ENCODE measurements around the gene ETV1.

The ETV1 gene

GRCh38 chr7:13952921-13953320 lies 36.5 kb downstream of the ETV1 start:
- no peak for DNase-seq (ENCODE audit: low read depth)
- H3K27me3 ChIP-seq (replicated peaks; ENCODE audit: control insufficient read depth, insufficient read depth, low read length) = no peaks in the 10 kb centered on the region
- no peak overlapping the region for H3K9ac ChIP-seq (ENCODE audit: low read length)

GRCh38 chr7:13949939-13950338 lies 39.5 kb downstream of the ETV1 start:
- Histone ChIP-seq H3K4me1 (ENCODE audit: control insufficient read depth, insufficient read depth, low read length) (peaks cover 14% of the 10 kb centered on the region), H3K4me3 (ENCODE audit: low read length) (no peak overlapping the region), H3K9ac (ENCODE audit: low read length) (no peak overlapping the region), H3K36me3 (ENCODE audit: control insufficient read depth, insufficient read depth, low read length, severe bottlenecking) (no peaks in the 10 kb centered on the region), H3K9me3 (ENCODE audit: control insufficient read depth, low read length) (no peaks in the 10 kb centered on the region), H3K27me3 (replicated peaks; ENCODE audit: control insufficient read depth, insufficient read depth, low read length) (no peaks in the 10 kb centered on the region)
- DNase-seq (ENCODE audit: low read depth) = no peak

More at GRCh38 chr7:13952921-13953320, 36.5 kb downstream of the ETV1 start:
- H3K4me3 ChIP-seq (ENCODE audit: low read length) = no peak overlapping the region
- H3K9me3 ChIP-seq (ENCODE audit: control insufficient read depth, low read length) = no peaks in the 10 kb centered on the region
- no peaks in the 10 kb centered on the region for H3K4me1 ChIP-seq (ENCODE audit: control insufficient read depth, insufficient read depth, low read length)
- no peaks in the 10 kb centered on the region for H3K36me3 ChIP-seq (ENCODE audit: control insufficient read depth, insufficient read depth, low read length, severe bottlenecking)

GRCh38 chr7:13949445-13949844 lies 40.0 kb downstream of the ETV1 start:
- H3K9ac ChIP-seq (ENCODE audit: low read length) = no peak overlapping the region
- no peaks in the 10 kb centered on the region for H3K36me3 ChIP-seq (ENCODE audit: control insufficient read depth, insufficient read depth, low read length, severe bottlenecking)
- DNase-seq (ENCODE audit: low read depth) = no peak
- no peaks in the 10 kb centered on the region for H3K9me3 ChIP-seq (ENCODE audit: control insufficient read depth, low read length)
- no peak overlapping the region for H3K4me3 ChIP-seq (ENCODE audit: low read length)
- H3K27me3 ChIP-seq (replicated peaks; ENCODE audit: control insufficient read depth, insufficient read depth, low read length) = no peaks in the 10 kb centered on the region
- peaks cover 14% of the 10 kb centered on the region for H3K4me1 ChIP-seq (ENCODE audit: control insufficient read depth, insufficient read depth, low read length)

GRCh38 chr7:13948019-13948801 lies 41.3 kb downstream of the ETV1 start:
- H3K9me3 ChIP-seq (ENCODE audit: control insufficient read depth, low read length) = no peaks in the 10 kb centered on the region
- H3K27me3 ChIP-seq (replicated peaks; ENCODE audit: control insufficient read depth, insufficient read depth, low read length) = no peaks in the 10 kb centered on the region
- H3K36me3 ChIP-seq (ENCODE audit: control insufficient read depth, insufficient read depth, low read length, severe bottlenecking) = no peaks in the 10 kb centered on the region
- H3K4me1 ChIP-seq (ENCODE audit: control insufficient read depth, insufficient read depth, low read length) = peaks cover 14% of the 10 kb centered on the region
- no peak overlapping the region for H3K9ac ChIP-seq (ENCODE audit: low read length)
- no peak for DNase-seq (ENCODE audit: low read depth)
- no peak overlapping the region for H3K4me3 ChIP-seq (ENCODE audit: low read length)

GRCh38 chr7:13947535-13947934 lies 41.9 kb downstream of the ETV1 start:
- no peak for DNase-seq (ENCODE audit: low read depth)
- Histone ChIP-seq H3K27me3 (replicated peaks; ENCODE audit: control insufficient read depth, insufficient read depth, low read length) (no peaks in the 10 kb centered on the region), H3K36me3 (ENCODE audit: control insufficient read depth, insufficient read depth, low read length, severe bottlenecking) (no peaks in the 10 kb centered on the region), H3K9me3 (ENCODE audit: control insufficient read depth, low read length) (no peaks in the 10 kb centered on the region), H3K4me1 (ENCODE audit: control insufficient read depth, insufficient read depth, low read length) (peaks cover 14% of the 10 kb centered on the region), H3K4me3 (ENCODE audit: low read length) (no peak overlapping the region), H3K9ac (ENCODE audit: low read length) (no peak overlapping the region)

GRCh38 chr7:13946181-13946580 lies 43.3 kb downstream of the ETV1 start:
- Histone ChIP-seq H3K4me3 (ENCODE audit: low read length) (peak overlapping the region; percentile 78), H3K27me3 (replicated peaks; ENCODE audit: control insufficient read depth, insufficient read depth, low read length) (no peaks in the 10 kb centered on the region), H3K36me3 (ENCODE audit: control insufficient read depth, insufficient read depth, low read length, severe bottlenecking) (no peaks in the 10 kb centered on the region), H3K9ac (ENCODE audit: low read length) (peak overlapping the region; percentile 60), H3K4me1 (ENCODE audit: control insufficient read depth, insufficient read depth, low read length) (peaks cover 14% of the 10 kb centered on the region), H3K9me3 (ENCODE audit: control insufficient read depth, low read length) (no peaks in the 10 kb centered on the region)
- DNase-seq (ENCODE audit: low read depth) = peak; percentile 23

GRCh38 chr7:13945670-13946069 lies 43.8 kb downstream of the ETV1 start:
- Histone ChIP-seq H3K9me3 (ENCODE audit: control insufficient read depth, low read length) (no peaks in the 10 kb centered on the region), H3K4me3 (ENCODE audit: low read length) (peak overlapping the region; percentile 78), H3K9ac (ENCODE audit: low read length) (peak overlapping the region; percentile 60), H3K36me3 (ENCODE audit: control insufficient read depth, insufficient read depth, low read length, severe bottlenecking) (no peaks in the 10 kb centered on the region), H3K27me3 (replicated peaks; ENCODE audit: control insufficient read depth, insufficient read depth, low read length) (no peaks in the 10 kb centered on the region), H3K4me1 (ENCODE audit: control insufficient read depth, insufficient read depth, low read length) (peaks cover 14% of the 10 kb centered on the region)
- peak; percentile 22 for DNase-seq (ENCODE audit: low read depth)

- no peak for DNase-seq (ENCODE audit: low read depth)
- Histone ChIP-seq H3K9me3 (ENCODE audit: control insufficient read depth, low read length) (no peaks in the 10 kb centered on the region), H3K9ac (ENCODE audit: low read length) (no peak overlapping the region), H3K4me3 (ENCODE audit: low read length) (no peak overlapping the region), H3K27me3 (replicated peaks; ENCODE audit: control insufficient read depth, insufficient read depth, low read length) (no peaks in the 10 kb centered on the region), H3K4me1 (ENCODE audit: control insufficient read depth, insufficient read depth, low read length) (no peaks in the 10 kb centered on the region), H3K36me3 (ENCODE audit: control insufficient read depth, insufficient read depth, low read length, severe bottlenecking) (no peaks in the 10 kb centered on the region)
These were observed 55.9 kb downstream of the ETV1 start for GRCh38 chr7:13933536-13933935.

GRCh38 chr7:13933091-13933490 lies 56.4 kb downstream of the ETV1 start:
- H3K4me3 ChIP-seq (ENCODE audit: low read length) = no peak overlapping the region
- no peaks in the 10 kb centered on the region for H3K4me1 ChIP-seq (ENCODE audit: control insufficient read depth, insufficient read depth, low read length)
- H3K27me3 ChIP-seq (replicated peaks; ENCODE audit: control insufficient read depth, insufficient read depth, low read length) = no peaks in the 10 kb centered on the region
- H3K9ac ChIP-seq (ENCODE audit: low read length) = no peak overlapping the region
- H3K9me3 ChIP-seq (ENCODE audit: control insufficient read depth, low read length) = no peaks in the 10 kb centered on the region
- H3K36me3 ChIP-seq (ENCODE audit: control insufficient read depth, insufficient read depth, low read length, severe bottlenecking) = no peaks in the 10 kb centered on the region
- DNase-seq (ENCODE audit: low read depth) = no peak

- no peaks in the 10 kb centered on the region for H3K36me3 ChIP-seq (ENCODE audit: control insufficient read depth, insufficient read depth, low read length, severe bottlenecking)
- no peak overlapping the region for H3K9ac ChIP-seq (ENCODE audit: low read length)
- no peaks in the 10 kb centered on the region for H3K27me3 ChIP-seq (replicated peaks; ENCODE audit: control insufficient read depth, insufficient read depth, low read length)
These were observed 57.3 kb downstream of the ETV1 start for GRCh38 chr7:13932131-13932530.

GRCh38 chr7:13921062-13921461 lies 68.4 kb downstream of the ETV1 start:
- Histone ChIP-seq H3K27me3 (replicated peaks; ENCODE audit: control insufficient read depth, insufficient read depth, low read length) (no peaks in the 10 kb centered on the region), H3K9ac (ENCODE audit: low read length) (no peak overlapping the region), H3K36me3 (ENCODE audit: control insufficient read depth, insufficient read depth, low read length, severe bottlenecking) (no peaks in the 10 kb centered on the region), H3K4me3 (ENCODE audit: low read length) (no peak overlapping the region), H3K9me3 (ENCODE audit: control insufficient read depth, low read length) (no peaks in the 10 kb centered on the region), H3K4me1 (ENCODE audit: control insufficient read depth, insufficient read depth, low read length) (peaks cover 33% of the 10 kb centered on the region)
- no peak for DNase-seq (ENCODE audit: low read depth)

More at GRCh38 chr7:13932131-13932530, 57.3 kb downstream of the ETV1 start:
- no peaks in the 10 kb centered on the region for H3K4me1 ChIP-seq (ENCODE audit: control insufficient read depth, insufficient read depth, low read length)
- no peak overlapping the region for H3K4me3 ChIP-seq (ENCODE audit: low read length)
- H3K9me3 ChIP-seq (ENCODE audit: control insufficient read depth, low read length) = no peaks in the 10 kb centered on the region
- no peak for DNase-seq (ENCODE audit: low read depth)
